DMS153 treated with DMSO at 0.1 percent for 48 hours (cell line): ENCODE data around the gene ASGR2.
"Not testable (repeated sequence)": the region's sequence is repeated elsewhere in the genome, so short reads cannot be mapped to it uniquely, and the experiment has no call there.

Experiments
- DNase-seq: peaks from one replicate; lab custom pipeline; 2025; ENCODE audit not compliant: unreplicated experiment; lab: John Stamatoyannopoulos, UW

The ASGR2 gene

GRCh38 chr17:7126386-7126785 is 11.8 kb upstream of the ASGR2 start:
- DNase-seq: not testable (repeated sequence)

- no peak for DNase-seq
Observed at GRCh38 chr17:7124923-7125322, 10.3 kb upstream of the ASGR2 start.

- DNase-seq: no peak
Observed at GRCh38 chr17:7123844-7124243, 9.2 kb upstream of the ASGR2 start.

GRCh38 chr17:7122381-7122780 is 7.8 kb upstream of the ASGR2 start:
- no peak for DNase-seq

- DNase-seq: not testable (repeated sequence)
Observed at GRCh38 chr17:7120635-7121034, 6.0 kb upstream of the ASGR2 start.

GRCh38 chr17:7120123-7120522 is 5.5 kb upstream of the ASGR2 start:
- DNase-seq: no peak

GRCh38 chr17:7119314-7119713 is 4.7 kb upstream of the ASGR2 start:
- no peak for DNase-seq

GRCh38 chr17:7114875-7115614 is 423 bp upstream of the ASGR2 start:
- no peak for DNase-seq

- no peak for DNase-seq
Observed at GRCh38 chr17:7113273-7114071, 1.1 kb downstream of the ASGR2 start.

- DNase-seq: no peak
Observed at GRCh38 chr17:7112510-7113108, 2.0 kb downstream of the ASGR2 start.

- no peak for DNase-seq
Observed at GRCh38 chr17:7111784-7112509, 2.7 kb downstream of the ASGR2 start.

GRCh38 chr17:7110617-7111306 is 3.9 kb downstream of the ASGR2 start:
- no peak for DNase-seq

- DNase-seq: no peak
Observed at GRCh38 chr17:7109461-7110322, 4.9 kb downstream of the ASGR2 start.

GRCh38 chr17:7108981-7109380 is 5.6 kb downstream of the ASGR2 start:
- no peak for DNase-seq

GRCh38 chr17:7108560-7108925 is 6.1 kb downstream of the ASGR2 start:
- no peak for DNase-seq

- DNase-seq: no peak
Observed at GRCh38 chr17:7107795-7108559, 6.6 kb downstream of the ASGR2 start.

- DNase-seq: no peak
Observed at GRCh38 chr17:7107012-7107754, 7.4 kb downstream of the ASGR2 start.

GRCh38 chr17:7102421-7102820 is 12.2 kb downstream of the ASGR2 start:
- DNase-seq: no peak
